Glutamatergic neuron (in vitro differentiated cells): ENCODE data around the gene SLC38A10. TPM values are rescaled to one million over a fixed set of nuclear protein-coding genes. Genes with fewer than 3 reads are reported as not detected.
A peak's percentile ranks its signal among the peaks of the same experiment; 100 is the strongest.

Source experiments
- DNase-seq: peaks from one replicate; pipeline ENCODE4 v3.0.0; 2022
- H3K27ac Mint-ChIP-seq: one replicate; pipeline ENCODE4 v1.8.0; 2020; ENCODE audit warnings: mild to moderate bottlenecking, mixed read lengths, inconsistent platforms; ENCODE audit not compliant: unreplicated experiment
- H3K27me3 Mint-ChIP-seq: one replicate; pipeline ENCODE4 v1.8.0; 2020; ENCODE audit warnings: mild to moderate bottlenecking, moderate library complexity, mixed read lengths, inconsistent platforms; ENCODE audit not compliant: unreplicated experiment
- H3K36me3 Mint-ChIP-seq: one replicate; pipeline ENCODE4 v1.8.0; 2020; ENCODE audit warnings: mild to moderate bottlenecking, mixed read lengths, inconsistent platforms; ENCODE audit not compliant: unreplicated experiment
- H3K4me1 Mint-ChIP-seq: one replicate; pipeline ENCODE4 v1.8.0; 2020; ENCODE audit warnings: mild to moderate bottlenecking, low read depth, mixed read lengths, inconsistent platforms; ENCODE audit not compliant: unreplicated experiment
- H3K4me3 Mint-ChIP-seq: one replicate; pipeline ENCODE4 v1.8.0; 2020; ENCODE audit warnings: mild to moderate bottlenecking, mixed read lengths, inconsistent platforms; ENCODE audit not compliant: unreplicated experiment
- H3K9me3 Mint-ChIP-seq: one replicate; pipeline ENCODE4 v1.8.0; 2020; ENCODE audit warnings: mild to moderate bottlenecking, moderate library complexity, mixed read lengths, inconsistent platforms; ENCODE audit not compliant: unreplicated experiment
- CTCF ChIP-seq: fragments of 200-600 bp; sonication (generic); IDR thresholded peaks from one replicate; pipeline ENCODE4 v1.5.0; 2021; ENCODE audit not compliant: partially characterized antibody, unreplicated experiment
- total RNA-seq: library from RNA; stranded (reverse); fragmentation: NEBNext Ultra II Directional; extraction: Animal tissue kit (Norgen Biotek cat#: 25700); gene quantifications from one replicate; pipeline ENCODE4 v1.2.1, GENCODE V29; 2021; ENCODE audit not compliant: unreplicated experiment

The SLC38A10 gene
- total RNA-seq, 1 donor from 2014 or later = 92.4 TPM

DNA sequence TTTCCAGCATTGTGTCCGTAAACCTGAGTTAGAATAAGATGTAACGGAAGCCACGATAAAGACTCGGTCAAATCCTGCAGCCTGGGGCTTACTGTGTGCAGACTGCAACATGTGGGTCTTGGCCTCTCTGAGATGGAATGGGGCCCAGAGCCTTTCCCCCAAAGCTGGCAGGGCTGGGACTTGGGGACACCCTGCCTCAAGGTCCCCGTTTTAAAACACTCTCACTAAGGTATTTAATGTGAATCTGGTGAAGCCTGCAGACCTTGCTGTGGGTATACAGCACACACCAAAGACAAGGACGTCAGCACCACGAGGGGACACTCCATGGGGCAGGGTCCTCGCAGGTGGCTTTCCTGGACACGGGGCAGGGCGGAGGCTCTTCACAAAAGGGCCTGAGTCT is 53.9 kb downstream of the SLC38A10 start:
- Mint-ChIP-seq H3K27me3 (peaks cover 4% of the 10 kb centered on the region), H3K27ac (peak overlapping the region; percentile 44), H3K36me3 (no peaks in the 10 kb centered on the region), H3K9me3 (peaks cover 7% of the 10 kb centered on the region), H3K4me3 (no peak overlapping the region), H3K4me1 (peaks cover 25% of the 10 kb centered on the region)
- no peak for TF ChIP-seq CTCF
- DNase-seq = no peak

- Mint-ChIP-seq H3K4me1 (peaks cover 25% of the 10 kb centered on the region), H3K36me3 (no peaks in the 10 kb centered on the region), H3K27ac (peak overlapping the region; percentile 44), H3K27me3 (peaks cover 4% of the 10 kb centered on the region), H3K9me3 (peaks cover 7% of the 10 kb centered on the region), H3K4me3 (peak overlapping the region; percentile 43)
- no peak for DNase-seq
- TF ChIP-seq CTCF = no peak
These were observed 54.3 kb downstream of the SLC38A10 start for GRCh38 chr17:81240761-81241160.

DNA sequence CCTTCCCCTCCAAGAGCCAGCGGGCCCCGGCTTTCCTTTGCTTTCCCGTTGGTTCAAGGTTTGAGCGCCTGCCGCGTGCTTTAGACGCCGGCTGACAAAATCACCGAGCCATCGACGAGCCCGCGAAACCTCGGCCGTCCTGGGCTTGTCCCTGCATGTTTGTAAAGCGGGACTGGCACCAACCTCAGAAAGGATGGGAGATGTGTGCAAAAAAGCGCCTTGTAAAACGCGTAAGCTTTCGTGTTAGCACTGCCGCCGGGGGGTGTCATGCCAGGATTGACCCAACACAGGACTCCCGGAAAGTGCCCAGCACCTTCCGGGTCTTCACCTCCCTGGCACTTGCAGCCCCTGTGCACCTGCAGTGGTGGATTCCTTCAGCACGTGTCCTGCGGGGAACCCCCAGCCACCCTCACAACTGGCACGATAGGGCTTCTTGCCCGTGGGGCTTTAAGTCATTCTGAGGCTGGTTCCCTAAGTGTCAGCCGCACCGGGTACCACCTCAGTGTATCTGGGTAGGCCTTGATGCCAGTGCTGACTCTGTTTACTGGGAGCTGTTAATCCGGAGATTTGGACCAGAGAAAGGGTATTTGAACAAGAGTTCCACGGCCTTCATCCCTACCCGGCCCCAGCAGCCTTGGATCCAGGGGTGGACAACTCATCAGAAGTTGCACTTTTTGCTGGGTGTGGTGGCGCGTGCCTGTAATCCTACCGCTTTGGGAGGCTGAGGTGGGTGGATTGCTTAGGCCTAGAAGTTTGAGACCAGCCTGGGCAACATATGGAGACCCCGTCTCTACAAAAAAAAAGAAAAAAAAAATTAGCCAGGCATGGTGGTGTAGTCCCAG is 55.2 kb downstream of the SLC38A10 start:
- peak overlapping the region; percentile 86 for H3K27ac Mint-ChIP-seq
- no peaks in the 10 kb centered on the region for H3K36me3 Mint-ChIP-seq
- TF ChIP-seq CTCF = no peak
- H3K4me3 Mint-ChIP-seq = peak overlapping the region; percentile 93
- H3K4me1 Mint-ChIP-seq = peaks cover 22% of the 10 kb centered on the region
- peak; percentile 41 for DNase-seq
- H3K9me3 Mint-ChIP-seq = peaks cover 8% of the 10 kb centered on the region
- peaks cover 4% of the 10 kb centered on the region for H3K27me3 Mint-ChIP-seq

- peak within 1 kb of the TSS; percentile 93 for H3K4me3 Mint-ChIP-seq
- peaks cover 6% of the 10 kb centered on the region for H3K27me3 Mint-ChIP-seq
- peak within 1 kb of the TSS; percentile 86 for H3K27ac Mint-ChIP-seq
- no peaks in the 10 kb centered on the region for H3K36me3 Mint-ChIP-seq
- H3K9me3 Mint-ChIP-seq = peaks cover 11% of the 10 kb centered on the region
- peaks cover 21% of the 10 kb centered on the region for H3K4me1 Mint-ChIP-seq
- peak; percentile 25 for TF ChIP-seq CTCF
- DNase-seq = peak; percentile 95
These were observed 56.0 kb downstream of the SLC38A10 start, which contains the start of the genes NDUFAF8 and TEPSIN for GRCh38 chr17:81238815-81239713. Gene NDUFAF8 (plus strand): TSS chr17:81239318. CDS start chr17:81239364, 46 bp downstream. Gene TEPSIN (minus strand): TSS chr17:81239055. CDS start chr17:81239033, 22 bp downstream.
